ENCODE data around the gene KRTAP10-8.

- no peak for TF ChIP-seq CTCF (IDR thresholded peaks at IDR 0.05)
- TF ChIP-seq POLR2A (IDR thresholded peaks at IDR 0.05): no peak
Measured at GRCh38 chr21:44658541-44658910, 46.6 kb downstream of the KRTAP10-8 start.

All from lower leg skin (tissue), 3 donors.